ENCODE data around the gene CLCN6. TPM values are rescaled to one million over a fixed set of nuclear protein-coding genes. Genes with fewer than 3 reads are reported as not detected.

The CLCN6 gene
- total and polyA plus RNA-seq, 2 of the 8 experiments (the other 6 are each of a cell fraction or from before 2014, with no cell fraction given) = 15.7 to 26.0 TPM

DNA sequence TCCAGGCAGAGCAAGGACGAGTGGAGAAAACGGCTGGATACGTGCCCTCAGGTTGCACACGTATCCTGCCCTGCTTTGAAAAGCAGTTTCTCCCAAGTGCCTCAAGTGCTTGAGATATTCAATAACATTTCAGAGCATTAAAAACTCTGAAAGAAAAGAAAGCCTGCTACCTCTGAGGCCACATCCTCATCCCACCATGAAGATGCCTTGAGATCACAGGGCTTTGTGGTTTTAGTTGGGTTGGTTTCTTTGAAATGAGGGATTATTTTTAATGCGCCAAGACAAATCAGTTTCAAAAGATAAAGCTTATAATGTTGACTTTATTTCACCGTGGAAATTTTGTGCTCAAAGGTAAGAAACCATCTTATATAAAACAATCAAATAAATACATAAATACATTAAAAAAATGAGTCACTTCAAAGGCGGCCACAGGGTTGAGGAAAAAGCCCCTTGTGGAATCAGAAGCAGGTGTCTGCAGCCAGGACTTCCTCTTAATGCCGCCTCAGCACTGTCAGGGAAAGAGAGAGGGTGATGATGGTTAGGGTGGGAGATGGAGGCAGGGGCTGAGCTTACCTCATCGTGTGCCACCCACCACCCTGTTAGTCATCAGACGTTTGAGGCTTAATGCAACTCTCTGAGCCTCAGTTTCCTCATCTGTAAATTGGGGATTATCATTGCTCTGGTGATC lies 51.3 kb downstream of the CLCN6 start (continued):
- no peak for TF ChIP-seq RBBP5 (IDR thresholded peaks at IDR 0.05; ENCODE audit: borderline replicate concordance, low read depth, low read length)
